Fibroblast of skin of back (primary cell): Measurements from ENCODE around the gene HSD3B2. TPM values are rescaled to one million over a fixed set of nuclear protein-coding genes. Genes with fewer than 3 reads are reported as not detected.
A peak's percentile ranks its signal among the peaks of the same experiment; 100 is the strongest.
"Not testable (repeated sequence)": the region's sequence is repeated elsewhere in the genome, so short reads cannot be mapped to it uniquely, and the experiment has no call there.

Source experiments
- DNase-seq: peaks from one replicate; pipeline ENCODE4 v3.0.0-alpha.2; 2013
- polyA plus RNA-seq, 2 experiments: library from polyadenylated mRNA; unstranded; fragments of 120-200 nt; gene quantifications; one replicate each; pipeline ENCODE4 v1.2.1, GENCODE V29; 2013; ENCODE audit not compliant: insufficient read length in 2 of 2

Gene HSD3B2
- not detected for polyA plus RNA-seq (2013, experiment 1 of 2; ENCODE audit: insufficient read length)
- polyA plus RNA-seq (2013, experiment 2 of 2; ENCODE audit: insufficient read length) = not detected

DNA sequence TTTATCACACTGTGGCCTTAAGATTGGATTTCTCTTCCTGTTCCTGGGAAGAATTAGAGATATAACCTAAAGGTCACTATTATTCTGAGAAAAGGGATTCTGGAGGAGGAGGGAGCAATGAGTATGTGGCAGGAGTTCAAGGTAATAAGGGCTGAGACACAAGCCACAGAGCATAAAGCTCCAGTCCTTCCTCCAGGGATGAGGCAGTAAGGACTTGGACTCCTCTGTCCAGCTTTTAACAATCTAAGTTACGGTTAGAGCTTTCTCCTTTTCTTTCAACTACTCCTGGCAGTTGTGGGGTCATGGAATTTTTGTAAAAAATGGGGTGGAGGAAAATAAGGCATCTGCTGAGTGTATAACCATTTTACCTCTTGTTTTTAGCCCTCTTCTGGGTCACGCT lies at the start of gene HSD3B2:
Gene HSD3B2, plus strand, starts transcription at position 201 of the 400 bp plus-strand sequence. CDS start 270 bp downstream, outside the sequence.
- DNase-seq = no peak

DNA sequence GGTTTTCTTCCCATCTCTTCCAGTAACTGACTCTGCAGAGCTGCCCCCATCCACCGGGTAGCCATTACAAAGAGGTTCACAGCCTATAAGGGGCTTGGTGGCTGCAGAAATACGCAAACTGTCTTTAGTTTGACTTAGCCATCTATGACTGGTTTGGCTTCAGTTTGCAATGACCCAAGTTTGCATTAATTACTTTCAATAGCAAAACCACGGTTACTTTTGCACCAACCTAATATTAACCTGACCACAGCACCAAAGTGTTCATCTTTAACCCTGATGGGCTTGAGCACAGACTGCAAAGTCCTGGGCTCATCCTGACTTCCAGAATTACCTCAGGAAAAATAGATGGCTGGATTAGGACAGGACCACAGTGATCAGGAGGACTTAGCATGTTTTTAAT lies 48.5 kb upstream of the HSD3B2 start:
- DNase-seq = no peak

DNA sequence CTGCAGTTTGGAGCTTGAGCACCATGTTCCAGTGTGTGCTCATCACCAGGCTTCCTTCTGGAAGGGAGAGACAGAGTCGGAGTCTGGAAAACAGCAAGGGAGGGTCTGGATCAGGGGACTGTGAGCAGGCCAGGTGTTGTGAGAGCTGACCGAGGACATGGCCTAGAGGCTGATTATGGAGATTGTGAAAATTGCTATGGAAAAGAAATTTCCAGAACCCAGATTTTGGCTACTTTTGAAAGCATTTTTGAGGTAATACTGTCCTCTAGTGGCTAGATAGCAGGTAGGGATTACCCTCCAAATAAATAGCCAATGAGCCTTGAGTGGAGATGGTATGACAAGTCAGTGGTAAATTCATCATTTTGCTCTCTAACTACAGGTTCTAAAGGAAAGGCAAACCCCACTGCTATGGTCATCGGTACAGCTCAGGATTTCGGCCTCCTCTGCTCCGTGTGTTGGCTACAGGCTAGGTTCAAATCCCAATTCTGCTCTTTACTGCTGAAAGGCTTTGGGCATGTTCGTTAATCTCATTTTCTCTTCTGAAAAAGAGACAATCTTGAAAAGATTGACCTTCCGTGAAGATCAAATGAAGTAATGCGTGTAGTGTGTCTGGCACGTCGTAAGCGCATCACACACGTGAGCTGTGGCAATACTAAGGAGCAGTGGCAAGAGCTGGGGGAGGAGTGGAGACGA lies 47.4 kb upstream of the HSD3B2 start:
- DNase-seq = peak; percentile 50

DNA sequence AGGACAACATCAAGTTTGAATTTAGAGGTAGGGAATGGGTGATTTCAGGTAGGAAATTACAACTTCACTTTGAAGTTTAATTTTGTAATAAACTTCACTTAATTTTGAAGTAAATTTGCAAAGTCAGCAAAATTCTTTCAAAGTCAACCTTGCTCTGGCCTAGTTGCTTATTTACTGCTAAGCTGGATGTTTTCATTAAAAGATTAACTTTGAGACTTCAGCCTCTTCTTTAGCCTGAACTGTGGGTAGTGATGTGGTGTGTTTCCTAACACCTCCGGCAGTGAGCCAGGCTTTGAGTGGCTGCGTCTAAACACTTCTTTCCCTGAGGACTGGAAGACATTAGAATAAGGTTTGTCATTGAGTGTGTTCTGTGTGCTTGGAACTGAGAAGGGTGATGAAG lies 46.4 kb upstream of the HSD3B2 start, which contains the start of gene HAO2:
Gene HAO2, plus strand, starts transcription at position 232 of the 400 bp plus-strand sequence. CDS start 12,301 bp downstream, outside the sequence.
- no peak for DNase-seq

DNA sequence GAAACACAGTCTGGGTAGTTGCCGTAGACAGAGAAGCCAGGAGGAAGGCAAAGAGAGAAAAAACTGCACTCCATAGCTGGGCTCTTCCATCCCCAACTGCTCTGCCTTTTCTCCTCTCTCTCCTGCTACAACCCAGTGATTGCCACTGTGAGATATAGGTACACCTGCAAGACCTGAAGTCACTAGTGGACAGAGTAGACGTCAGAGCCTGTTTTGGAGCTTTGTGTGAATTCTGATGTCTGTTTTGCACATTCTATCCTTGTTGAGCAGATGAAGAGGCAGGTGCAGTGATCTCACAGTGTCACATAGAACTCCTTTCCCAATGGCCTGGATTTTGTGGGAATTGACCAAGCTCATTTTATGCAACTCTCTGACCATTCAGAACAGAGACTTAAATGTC lies 44.2 kb upstream of the HSD3B2 start:
- DNase-seq = no peak

DNA sequence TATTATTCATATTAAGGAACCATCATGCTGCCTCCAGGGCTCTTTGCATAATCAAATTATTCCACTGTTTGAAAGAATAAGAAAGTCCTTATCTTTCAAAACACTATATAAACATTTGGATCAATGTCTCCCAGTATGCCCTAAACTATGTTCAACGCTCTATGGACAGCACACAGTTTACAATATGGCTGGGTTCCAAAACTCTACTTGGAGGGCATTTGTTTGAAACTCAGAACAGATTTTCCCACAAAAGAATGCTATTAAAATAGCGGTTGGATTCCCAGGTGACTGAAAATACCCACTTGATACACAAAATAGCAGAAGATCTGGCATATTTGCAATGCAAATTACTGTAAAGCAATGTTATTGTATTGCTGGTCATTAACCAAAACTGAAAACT lies 43.1 kb upstream of the HSD3B2 start:
- DNase-seq = no peak

DNA sequence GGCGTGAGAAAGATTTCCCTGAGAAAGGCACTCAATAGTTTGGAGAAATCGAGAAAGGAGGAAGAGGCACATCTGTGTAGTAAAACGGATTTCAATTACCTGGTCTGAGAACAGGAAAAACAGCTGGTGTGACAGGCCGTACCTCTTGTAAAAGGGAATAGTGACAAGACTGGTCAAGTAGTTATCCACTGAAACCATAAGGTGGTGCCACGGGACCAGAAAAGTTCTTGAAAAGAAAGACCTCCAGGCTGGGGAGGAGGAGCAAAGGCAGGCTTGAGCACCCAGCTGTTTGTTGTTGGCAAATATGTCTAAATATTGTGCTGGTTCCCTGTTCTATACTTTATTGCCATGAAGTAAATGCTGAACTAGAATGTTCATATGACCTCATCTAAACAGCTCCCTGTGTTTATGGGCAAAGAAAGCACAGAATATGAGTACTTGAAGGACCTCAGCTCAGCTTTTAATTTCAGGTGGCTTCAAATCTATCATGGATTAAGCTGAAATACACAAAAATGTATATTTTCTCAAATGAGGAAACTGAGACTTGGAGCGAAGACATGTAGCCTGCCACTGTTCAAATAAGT lies 42.4 kb upstream of the HSD3B2 start:
- DNase-seq = peak; percentile 44

DNA sequence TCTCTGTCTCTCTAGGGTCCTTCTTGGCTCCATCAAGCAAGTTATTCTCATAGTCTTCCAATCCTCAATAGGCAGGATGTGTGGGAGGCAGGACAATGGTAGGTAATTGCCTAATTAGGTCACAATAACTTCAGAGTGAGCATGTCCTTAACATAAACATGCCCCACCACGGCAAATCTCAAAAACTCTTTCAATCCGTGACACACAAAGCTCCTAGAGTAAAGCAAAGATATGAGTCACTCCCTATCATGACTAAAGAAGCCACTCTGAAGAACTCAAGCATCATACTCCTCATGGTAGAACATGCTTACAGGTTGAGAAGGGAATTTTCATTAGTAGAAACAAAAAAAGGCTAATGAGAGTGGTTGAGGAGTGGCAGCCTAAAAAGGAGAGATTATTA lies 41.5 kb upstream of the HSD3B2 start:
- peak; percentile 78 for DNase-seq

DNA sequence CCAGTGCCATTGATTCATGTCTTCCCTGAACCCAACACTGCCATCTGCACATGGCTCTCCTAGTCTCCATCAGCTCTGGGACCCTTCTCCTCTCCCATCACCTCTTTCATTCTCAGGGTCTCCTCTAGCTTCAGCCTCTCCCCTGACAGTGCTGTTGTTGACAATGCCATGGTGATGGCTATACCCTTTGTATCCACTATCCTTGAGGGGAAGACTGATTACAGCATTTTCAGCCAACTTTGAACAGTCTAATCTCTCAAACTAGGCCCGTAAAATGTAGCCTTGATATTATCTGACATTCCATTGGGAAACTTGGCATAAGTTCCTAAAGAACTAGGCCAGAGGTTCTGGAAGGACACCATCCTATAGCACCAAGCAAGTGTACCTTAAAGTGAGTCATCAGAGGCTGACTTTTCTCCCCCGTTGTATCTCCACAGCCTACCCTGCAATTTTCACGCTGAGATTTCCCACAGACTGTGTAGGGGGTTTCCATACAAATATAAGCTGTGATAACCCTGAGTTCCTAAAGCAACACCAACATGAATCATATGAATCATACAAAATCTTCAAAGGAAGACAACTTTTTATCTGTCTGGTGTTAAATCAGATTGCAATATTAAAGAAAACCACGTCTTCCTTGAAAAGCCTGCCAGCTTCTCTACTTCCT lies 40.6 kb upstream of the HSD3B2 start:
- DNase-seq = no peak

DNA sequence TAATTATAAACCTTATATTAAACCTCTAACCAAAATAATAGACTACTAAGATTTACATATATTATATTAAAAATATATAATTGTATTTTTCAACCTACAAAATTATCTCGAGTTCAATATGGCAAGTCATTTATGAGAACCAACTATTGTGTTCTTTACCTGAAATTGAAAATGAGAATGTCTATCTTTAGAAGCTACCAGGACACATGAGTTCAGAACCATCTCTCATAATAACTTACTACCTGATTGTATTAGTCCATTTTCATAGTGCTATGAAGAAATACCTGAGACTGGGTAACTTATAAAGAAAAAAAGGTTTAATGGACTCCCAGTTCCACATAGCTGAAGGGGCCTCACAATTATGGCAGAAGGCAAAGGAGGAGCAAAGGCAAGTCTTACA lies 39.6 kb upstream of the HSD3B2 start:
- DNase-seq = no peak

DNA sequence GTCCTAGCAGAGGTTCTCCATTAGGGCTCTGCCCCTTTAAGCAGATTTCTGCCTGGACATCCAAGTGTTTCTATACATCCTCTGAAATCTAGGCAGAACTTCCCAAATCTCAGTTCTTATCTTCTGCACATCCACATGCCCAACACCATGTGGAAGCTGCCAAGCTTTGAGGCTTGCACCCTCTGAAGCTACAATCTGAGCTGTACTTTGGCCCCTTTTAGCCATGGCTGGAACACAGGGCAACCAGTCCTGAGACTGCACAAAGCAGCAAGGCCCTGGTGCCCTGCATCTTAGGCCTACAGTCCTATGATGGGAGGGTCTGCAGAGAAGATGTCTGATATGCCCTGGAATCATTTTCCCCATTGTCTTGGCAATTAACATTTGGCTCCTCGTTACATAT lies 38.4 kb upstream of the HSD3B2 start:
- no peak for DNase-seq

DNA sequence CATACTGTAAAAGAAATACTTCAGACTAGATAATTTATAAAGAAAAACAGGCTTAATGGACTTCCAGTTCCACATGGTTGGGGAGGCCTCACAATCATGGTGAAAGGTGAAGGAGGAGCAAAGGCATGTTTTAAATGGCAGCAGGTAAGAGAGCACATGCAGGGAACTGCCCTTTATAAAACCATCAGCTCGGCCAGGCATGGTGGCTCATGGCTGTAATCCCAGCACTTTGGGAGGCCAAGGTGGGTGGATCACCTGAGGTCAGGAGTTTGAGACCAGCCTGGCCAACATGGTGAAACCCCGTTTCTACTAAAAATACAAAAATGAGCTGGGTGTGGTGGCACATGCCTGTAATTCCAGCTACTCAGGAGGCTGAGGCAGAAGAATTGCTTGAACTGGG lies 37.4 kb upstream of the HSD3B2 start:
- not testable (repeated sequence) for DNase-seq

DNA sequence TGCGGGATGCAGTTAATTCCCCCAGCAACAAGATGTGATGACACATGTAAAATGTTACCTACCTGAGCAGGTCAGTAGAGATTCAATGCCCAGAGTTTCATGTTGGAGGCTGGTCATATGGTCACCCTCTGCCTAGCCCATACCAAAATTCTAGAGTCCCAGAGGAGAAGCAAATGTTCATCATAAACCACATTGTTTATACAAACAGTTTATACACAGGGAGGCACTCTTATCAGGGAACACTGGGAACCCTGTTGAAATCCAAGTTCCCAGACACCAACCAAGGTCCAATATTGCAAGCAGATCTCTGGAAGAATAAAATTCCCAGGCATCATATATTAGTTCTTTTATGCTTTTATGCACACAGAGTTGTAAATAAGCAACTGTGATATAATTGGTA lies 35.8 kb upstream of the HSD3B2 start:
- no peak for DNase-seq

DNA sequence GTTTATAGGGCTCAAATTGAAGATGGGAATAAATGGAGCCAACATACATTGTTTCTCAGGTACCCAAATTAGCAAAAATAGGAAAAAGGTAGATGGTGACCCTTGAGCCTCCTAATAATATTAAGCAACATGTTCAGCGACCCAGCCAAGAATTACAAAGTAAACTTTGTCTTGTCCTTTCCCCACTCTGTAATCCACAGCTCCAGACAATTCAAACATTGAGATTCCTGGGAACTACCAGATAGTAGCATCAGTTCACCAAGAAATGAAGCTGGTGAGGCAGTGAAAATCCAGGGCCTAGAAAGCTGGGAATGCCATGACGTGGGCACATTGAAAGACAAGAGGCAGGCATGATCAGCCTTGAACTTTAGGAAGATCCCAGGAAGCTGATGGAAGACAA lies 34.6 kb upstream of the HSD3B2 start:
- no peak for DNase-seq

DNA sequence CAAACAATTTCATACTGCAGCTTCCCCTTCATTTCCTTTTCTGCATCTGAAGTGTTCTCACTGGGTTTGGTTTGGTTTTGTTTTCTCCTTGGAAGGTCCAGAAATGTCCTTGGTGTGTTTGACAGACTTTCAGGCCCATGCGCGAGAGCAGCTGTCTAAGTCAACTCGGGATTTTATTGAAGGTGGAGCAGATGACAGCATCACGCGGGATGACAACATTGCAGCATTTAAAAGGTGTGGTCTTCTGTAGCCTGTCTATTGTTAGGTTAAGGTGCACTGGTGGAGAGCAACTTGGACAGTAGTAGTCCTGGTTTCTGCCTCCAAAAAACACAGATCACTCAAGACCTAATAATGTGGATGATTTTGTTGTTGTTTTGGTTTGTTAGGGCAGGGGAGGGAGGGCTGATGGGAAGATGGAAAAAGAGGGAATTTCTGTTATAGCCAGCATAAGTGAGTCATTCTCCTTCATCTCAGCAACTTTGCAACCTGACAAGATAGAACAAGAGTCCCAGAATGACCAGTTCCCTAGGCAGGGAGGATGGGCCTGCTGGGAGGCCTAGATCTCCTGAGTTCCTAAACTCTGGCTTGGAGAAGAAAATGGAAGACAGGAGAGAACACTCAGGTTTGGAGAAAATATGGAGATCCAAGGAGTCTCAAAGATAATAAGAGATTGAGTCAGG lies 33.8 kb upstream of the HSD3B2 start:
- no peak for DNase-seq

DNA sequence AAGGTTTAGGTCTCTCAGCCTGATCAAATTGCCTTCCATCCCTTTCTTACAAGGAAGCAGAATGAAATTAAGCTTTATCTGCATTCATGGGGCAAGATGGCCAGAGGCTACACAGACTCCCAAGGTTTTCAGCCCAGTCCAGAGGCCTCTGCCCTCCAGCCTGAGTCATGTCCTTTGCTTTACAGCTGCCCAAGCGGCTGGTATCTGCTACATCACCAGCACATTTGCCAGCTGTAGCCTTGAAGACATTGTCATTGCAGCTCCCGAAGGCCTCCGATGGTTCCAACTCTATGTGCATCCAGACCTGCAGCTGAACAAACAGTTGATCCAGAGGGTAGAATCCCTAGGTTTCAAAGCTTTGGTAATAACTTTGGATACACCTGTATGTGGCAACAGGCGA lies 30.4 kb upstream of the HSD3B2 start:
- no peak for DNase-seq

DNA sequence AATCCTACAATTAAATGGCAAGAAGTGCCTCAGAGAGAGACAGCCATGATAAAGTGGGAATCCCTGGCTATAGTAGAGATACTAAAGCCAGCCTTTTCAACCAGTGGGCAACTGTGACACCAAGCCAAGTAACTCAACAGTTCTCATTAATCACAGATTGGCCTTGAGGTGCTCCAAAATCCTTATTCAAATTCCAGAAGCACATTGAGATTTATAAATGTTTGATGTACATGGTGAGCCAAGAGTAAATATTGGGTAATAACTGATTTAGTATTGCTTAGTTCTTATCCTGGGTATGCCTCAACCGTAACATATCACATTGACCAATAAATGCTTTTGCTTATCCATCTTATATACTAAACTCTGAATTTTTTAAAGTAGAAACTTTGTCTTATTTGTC lies 29.3 kb upstream of the HSD3B2 start:
- DNase-seq = no peak

DNA sequence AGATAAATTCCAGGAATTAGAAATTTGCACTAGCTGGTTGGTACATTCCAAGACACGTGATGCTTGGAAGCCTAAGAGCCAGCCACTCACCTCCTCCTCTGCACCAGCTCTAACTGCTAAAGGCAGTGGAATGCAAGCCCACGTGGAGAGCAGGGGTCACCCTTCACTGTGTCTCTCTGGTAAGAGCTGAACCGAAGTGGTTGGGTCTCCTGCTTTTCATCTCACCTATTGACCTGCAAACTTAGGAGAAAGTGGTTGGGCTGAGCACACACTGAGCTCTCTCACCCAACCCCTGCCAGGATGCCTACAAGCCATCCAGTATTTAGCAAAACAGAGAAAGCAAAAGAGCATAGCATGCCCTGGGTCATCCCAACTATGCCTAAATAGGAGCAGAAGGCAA lies 27.1 kb upstream of the HSD3B2 start:
- no peak for DNase-seq

DNA sequence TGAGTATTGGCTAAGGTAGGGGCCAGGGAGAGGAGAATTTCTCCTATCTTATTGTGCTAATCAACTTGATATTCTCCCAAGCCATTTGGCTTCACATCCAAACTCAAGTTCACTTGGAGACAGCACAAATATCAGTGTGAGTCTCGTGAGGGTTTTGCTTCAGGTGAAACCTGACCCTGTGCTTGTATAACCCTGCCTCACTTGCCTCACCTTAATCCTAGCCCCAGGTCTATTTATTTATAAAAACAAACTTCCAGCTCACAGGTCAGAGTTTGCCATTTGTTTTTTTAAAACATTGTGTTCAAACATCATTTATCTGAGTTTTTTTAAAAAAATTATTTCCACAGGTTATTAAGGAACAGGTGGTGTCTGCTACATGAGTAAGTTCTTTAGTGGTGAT lies 26.5 kb upstream of the HSD3B2 start:
- DNase-seq = no peak

DNA sequence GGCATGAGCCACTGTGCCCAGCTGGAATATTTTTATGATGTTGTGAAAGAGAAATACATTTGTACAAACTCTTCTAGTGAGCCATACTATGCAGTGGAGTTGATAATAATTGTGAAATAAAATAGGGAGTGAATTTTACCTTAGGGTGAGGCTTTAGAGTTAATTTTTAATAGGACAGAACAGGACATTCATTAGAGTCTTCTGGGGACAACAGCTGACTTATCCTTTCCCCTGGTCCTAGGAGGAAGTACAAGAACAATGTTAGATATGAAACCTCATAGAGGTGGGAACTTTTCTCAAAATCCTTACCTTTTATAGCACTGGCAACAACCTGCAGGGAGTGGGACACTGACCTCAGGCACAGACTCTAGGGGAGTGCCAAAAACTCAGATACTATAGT lies 24.4 kb upstream of the HSD3B2 start:
- DNase-seq = no peak

DNA sequence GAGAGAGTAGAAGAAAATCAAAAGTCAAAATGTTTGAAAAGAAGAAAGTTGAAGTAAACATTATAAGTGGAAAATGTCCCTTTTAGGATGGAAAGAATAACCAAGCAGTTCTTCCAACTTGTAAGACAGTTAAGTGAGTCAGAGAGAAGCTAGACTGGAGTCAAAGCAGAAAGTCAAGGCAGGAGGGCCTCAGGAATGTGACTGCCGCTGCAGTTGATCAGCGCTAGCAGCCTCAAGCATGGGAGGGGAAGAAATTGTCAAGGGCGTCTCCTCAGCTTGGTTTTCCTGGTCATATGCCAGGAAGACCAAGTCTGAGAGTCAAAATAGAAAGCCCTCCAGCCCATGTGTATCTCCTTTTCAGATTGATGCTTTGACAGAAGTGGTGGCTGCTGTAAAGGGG lies 23.2 kb upstream of the HSD3B2 start:
- DNase-seq = peak; percentile 52

DNA sequence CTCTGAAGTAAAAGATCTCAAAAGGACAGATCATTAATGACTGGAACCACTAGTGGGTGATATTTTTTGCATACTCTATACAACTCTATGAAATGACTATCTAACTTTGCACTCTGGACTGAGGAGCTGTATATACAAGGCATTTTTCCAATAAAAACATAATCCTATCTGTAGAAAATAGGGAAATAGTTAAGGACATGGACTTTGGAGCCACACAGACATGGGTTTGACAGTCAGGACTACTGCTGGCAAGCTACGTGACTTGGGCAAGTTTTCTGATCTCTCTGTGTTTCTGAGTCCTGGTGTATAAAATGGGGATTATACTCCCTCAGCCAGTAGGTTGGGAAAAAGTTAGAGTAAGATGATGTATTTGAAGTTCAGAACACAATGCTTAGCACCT lies 20.9 kb upstream of the HSD3B2 start:
- no peak for DNase-seq

DNA sequence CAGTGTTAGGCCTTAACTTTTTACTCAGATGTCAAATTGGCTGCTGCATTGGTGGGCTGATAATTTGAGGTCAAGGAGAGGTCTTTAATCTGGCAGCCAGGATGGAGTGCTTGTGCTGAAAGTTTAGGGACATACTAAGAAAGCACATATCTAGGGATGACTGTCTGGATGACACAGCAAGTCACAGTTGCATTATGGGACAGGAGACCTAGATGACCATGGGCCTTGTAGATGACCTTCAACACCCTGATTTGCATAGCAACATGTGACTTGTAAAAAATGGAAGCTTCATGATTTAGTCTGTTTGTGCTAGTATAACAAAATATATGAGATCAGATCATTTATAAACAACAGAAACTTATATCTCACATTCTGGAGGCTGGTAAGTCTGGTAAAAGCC lies 18.0 kb upstream of the HSD3B2 start:
- DNase-seq = no peak
